GM19324 (cell line): ENCODE measurements around the gene ITGA3.

Source experiments
- ATAC-seq: cut with Tn5 transposase; IDR thresholded peaks from one replicate; pipeline ENCODE4 v1.9.1; 2021; ENCODE audit warnings: mild to moderate bottlenecking, moderate library complexity; ENCODE audit not compliant: unreplicated experiment, low FRiP score

ITGA3 gene

DNA sequence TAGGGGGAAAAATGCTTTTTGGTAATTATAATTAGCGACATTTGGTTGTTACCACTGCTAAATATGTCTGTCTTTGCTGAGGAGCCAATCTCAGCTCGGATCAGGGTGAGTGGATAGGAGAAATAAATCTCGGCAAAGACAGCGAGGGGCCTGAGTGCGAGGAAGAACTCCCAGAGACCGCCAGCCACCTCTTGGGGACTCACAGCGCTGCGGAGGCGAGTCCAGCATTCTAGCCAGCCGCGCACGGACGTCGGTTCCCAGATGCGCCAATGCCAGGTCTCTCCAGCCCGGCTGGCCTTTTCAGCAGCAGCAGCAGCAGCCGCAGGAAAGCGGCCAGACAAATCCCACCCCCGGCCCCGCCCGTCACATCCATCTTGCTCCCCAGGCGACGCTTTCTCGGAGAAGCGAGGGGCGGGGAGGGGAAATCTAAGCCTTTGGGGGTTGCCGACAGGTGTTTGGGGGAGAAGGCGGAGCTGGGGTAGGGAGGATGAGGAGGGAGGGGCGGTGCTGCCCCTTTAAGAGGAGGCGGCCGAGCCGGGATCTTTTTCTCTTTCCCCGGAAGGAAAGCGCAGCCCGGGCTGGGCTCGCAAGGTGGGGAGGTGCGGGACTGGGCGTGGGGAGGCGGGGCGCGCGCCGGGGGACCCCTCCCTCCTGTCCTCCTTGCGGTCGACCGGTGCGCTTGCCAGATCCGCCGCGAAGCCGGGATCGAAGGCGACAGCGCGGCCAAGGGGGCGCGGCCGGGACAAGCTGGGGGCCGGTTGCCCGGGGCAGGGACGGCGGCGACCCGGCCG is at the start of gene ITGA3:
Gene ITGA3, plus strand, starts transcription at position 685 of the 791 bp plus-strand sequence. CDS start 330 bp downstream, outside the sequence.
- peak; percentile 60 for ATAC-seq

DNA sequence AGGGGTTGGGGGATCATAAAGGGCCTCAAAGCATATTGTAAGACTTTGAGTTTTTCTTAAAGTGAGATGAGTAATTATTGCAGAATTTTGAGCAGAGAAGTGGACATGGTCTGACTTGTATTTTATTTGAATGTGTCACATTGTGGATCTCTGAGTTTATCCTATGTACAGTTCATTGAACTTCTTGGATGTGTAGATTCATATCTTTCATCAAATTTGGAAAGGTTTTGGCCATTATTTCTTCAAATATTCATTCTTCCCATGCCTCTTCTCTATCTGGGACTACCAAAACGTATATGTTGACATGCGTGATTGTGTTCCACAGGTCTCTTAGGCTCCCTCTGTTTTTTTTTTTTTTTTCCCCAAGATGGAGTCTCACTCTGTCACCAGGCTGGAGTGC is 46.6 kb upstream of the ITGA3 start:
- no peak for ATAC-seq

GRCh38 chr17:50013079-50013478 is 42.8 kb upstream of the ITGA3 start:
- no peak for ATAC-seq

- ATAC-seq, result no peak
These were observed 41.3 kb upstream of the ITGA3 start for GRCh38 chr17:50014471-50015088.

GRCh38 chr17:50015146-50015545 is 40.8 kb upstream of the ITGA3 start:
- ATAC-seq, result no peak

DNA sequence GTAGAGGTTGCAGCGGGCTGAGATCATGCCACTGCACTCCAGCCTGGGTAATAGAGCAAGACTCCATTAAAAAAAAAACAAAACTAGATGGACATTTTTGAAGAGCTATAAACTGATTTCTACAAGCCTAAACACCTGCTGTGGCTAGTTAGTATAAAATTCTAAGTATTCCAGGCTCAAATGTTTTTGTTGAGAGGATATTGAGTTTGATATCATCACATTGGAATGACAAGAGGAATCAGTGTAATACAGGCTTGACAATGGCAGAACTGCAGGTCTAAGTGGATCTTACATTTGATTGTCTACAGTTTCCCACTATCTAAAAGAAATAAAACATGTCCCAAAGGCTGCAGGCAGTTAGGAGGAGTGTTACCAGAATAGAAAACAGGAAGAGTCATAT is 37.0 kb upstream of the ITGA3 start:
- ATAC-seq, result no peak

- no peak for ATAC-seq
These were observed 34.9 kb upstream of the ITGA3 start for GRCh38 chr17:50020841-50021599.

GRCh38 chr17:50021681-50022370 is 34.1 kb upstream of the ITGA3 start:
- no peak for ATAC-seq

DNA sequence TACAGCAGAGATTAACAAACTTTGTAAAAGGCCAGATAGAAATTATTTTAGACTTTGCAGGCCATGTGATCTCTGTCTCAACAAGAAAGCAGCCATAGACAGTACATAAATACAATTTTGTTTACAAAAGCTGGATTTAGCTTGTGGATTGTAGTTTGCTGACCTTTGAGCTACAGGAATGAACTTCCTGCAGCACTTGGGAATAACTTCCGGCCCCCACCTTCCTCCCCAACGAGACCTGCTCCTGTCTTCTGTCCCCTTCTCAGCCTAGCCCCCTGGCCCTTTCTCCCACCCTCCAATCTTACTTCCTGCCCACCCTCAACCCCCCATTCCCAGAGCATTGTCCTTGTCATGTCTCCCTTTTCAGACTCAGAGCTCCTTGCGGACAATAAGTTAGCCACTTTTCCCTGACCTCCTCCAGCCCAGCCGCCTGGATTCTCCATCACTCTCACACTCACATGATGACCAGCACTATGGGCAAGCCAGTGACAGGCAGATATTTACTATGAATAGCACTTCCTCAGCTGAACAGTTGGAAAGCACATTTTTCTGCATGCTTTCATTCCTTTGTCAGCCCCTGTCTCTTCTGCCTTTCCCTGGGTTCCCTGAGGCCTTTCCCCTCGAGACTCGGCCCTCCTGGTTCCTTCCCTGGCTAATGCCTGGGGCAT is 33.3 kb upstream of the ITGA3 start:
- ATAC-seq, result no peak

GRCh38 chr17:50023520-50023919 is 32.4 kb upstream of the ITGA3 start:
- ATAC-seq, result no peak

- ATAC-seq, result no peak
These were observed 31.1 kb upstream of the ITGA3 start for GRCh38 chr17:50024808-50025207.

DNA sequence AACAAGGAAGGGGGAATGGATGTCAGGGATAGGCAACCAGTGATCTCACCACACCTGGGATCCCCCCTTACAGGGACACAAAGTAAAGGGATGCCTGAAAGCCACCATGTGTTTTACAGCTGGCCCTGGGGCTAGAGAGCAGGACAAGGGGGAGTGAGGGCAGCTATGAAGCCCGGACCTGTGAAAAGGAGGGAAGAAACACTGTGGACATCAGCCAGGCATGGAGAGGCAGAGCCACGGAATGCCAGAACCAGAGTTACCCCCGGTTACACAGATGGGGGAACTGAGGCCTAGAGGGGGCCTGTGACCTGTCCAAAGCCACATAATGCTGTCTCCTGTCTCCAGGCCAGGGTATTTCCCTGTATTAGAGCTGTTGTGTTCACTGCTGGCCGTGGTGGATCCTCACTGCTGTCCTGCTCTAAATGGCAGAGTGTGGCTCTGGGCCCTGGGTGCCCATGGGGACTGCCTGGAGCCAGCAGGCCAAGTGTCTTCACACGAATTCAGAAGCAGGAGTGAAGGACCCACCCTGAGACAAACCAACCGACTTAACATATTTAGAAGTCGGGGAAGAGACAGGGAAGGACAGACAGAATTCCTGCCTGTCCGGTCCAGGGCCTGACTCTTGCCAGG is 29.7 kb upstream of the ITGA3 start:
- no peak for ATAC-seq

DNA sequence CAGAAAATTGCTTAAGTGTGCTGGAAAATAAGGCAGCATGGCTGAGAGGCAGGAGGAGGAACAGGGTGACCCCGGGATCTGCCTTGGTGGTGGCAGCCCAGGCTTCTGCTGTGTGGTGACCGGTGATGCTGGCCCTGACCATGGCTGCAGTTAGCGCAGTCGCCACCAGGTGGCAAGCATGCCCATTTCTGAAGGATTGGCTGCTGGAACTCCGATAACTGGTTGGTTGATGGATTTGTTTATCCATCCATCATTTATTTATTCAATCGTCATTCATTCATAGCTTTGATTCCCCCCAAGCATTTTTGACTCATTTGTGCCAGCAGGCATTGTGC is 29.1 kb upstream of the ITGA3 start:
- ATAC-seq, result no peak

DNA sequence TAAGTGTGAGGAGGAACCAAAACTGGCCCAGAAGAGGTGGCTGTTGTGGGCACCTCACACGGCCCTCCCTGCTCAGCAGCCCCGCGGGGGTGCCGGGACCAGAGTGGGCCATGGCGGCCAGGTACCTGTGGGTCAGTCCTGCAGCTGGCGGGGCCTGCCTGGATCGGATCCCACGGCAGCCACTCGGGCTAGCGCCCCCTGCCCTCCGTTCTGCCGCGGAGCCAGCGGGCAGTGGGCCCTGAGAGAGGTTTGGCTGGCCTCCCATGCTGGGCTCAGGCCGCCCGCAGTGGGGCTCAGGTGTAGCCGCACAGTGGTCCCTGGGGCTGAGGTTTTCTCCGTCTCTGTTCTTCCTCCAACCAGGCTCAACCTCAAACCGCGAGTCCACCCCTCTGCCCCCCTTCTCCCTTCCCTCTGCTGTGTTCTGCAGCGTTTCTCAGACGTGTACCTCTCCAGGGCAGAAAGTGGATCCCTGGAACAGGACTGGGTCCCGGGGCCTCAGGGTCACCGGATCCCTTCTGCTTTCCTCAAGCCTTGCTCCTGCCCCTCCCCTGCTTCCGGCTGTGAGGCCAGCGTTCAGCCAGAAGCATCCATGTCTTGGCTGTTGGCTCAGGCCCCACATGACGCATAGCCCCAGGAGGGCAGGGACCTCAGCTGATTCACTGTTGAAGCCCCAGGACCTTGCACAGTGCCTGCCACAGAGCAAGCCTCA is 28.6 kb upstream of the ITGA3 start:
- ATAC-seq, result no peak

DNA sequence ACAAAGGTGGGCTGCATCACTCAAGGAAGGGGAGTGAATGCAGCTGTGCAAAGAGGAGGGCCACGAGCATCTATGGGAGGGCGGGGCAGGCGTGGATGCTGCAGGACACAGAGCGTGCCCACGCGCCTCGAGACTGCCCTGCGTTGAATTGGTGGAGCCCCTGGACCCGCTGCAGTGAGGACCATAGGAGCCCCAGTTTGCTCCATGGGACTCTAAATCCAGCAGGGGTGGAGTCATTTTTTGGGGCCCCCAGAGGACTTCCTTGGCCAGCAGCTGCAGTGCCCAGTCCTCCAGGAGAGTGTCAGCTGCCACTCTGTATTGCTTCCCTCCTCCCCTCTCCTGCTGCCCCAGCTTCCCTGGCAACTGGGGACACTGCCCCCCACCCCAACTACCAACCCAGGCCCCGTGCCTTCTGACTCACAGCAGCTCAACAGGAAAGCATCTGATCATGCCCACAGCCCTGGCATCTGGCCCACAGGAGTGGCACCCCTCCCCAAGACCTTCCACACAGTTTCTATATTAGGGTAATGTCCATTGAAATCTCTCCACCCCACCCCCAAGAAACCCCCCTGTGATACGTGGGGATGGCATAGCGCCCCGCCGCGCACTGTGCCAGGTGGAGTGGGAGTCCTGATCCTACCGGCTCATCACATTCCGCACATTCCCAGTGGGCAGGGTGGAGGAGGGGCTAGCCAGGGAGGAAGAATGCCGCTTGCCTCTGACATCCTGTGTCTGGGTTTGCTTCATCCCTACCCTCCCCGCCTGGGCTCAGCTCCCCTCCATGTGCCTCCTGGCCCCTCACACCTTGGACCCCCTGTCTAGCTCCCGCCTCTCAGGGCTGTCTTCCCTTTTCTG is 27.8 kb upstream of the ITGA3 start:
- no peak for ATAC-seq

- no peak for ATAC-seq
These were observed 27.2 kb upstream of the ITGA3 start for GRCh38 chr17:50028736-50029120.

GRCh38 chr17:50029185-50029584 is 26.7 kb upstream of the ITGA3 start:
- no peak for ATAC-seq

DNA sequence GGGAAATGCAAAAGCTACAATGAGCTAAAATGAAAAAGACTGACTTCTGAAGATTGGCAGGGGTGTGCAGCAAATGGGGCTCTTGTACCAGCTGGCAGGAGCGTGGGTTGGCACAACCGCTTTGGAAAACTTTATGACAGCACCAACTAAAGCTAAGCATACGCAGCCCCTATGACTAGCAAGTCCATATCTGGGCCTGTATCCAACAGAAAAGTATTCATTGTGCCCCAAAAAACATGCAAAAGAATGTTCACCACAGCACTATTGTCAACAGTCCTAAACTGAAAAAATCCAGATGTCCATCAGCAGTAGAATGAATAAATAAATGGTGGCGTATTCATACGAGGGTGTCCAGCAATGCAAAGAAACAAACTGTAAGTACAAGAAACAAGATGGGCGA is 22.6 kb upstream of the ITGA3 start:
- ATAC-seq, result no peak
